GM15510 (cell line): ENCODE data around the gene CRYBG3.

ENCODE experiments used
- POLR2A ChIP-seq: IDR thresholded peaks from 3 replicates; pipeline ENCODE4 v1.6.1; 2011; ENCODE audit warnings: borderline replicate concordance; ENCODE audit not compliant: insufficient read length; ENCODE audit errors: extremely low read depth

CRYBG3 gene

DNA sequence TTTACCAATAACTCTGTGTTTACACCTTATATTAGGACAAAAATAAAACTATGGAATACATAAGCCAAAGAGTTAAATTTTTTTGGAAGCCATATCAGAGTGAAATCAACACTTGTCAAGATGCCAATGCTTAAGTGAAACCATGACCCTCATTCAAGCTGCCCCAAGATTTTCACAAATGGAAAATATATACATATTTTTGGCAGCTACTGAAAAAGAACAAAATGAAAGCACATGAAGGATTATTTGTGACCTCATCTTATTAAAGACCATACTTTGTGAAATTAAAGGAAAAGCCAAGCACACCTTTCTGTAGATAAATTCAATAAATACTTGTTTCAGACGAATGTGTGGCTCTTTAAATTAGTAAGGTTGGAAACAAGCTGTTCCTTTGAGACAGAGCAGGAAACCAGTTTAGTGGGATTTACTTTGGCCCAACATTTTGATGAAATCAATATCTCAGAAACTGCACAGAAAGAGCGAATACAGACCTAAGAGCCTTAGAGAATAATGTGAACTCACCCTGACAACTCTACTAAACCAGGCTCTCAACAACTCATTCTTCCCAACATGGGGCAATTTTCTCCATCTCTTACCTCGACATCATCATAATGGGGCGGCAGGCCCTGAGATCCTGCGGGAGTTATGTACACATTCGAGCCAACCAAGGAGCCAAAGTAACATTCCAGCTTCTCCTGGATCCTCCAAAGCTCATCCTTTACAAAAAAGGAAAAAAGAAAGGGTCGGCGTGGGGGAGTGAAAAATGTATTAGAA is 139.4 kb downstream of the CRYBG3 start:
- no peak for TF ChIP-seq POLR2A

DNA sequence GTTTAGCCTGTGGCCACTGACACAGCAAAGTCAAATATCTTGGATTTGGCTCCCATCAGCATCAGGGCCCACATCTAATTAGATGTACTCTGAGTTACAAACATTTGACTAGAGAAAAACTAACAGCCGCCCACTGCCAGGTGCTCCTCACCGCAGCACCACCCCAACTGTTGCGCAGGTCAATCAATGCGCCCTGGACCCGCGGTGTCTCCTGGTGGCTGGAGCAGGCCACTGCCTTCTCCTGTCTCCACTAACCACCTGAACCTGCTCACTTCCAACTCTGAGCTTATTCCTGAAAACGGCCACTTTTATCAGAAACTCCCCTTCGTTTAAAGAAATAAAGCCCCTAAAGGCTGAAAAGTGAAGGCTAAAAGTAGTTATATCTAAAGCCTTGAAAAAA is 146.2 kb downstream of the CRYBG3 start:
- TF ChIP-seq POLR2A, result no peak

GRCh38 chr3:97968376-97968775 is 146.6 kb downstream of the CRYBG3 start:
- TF ChIP-seq POLR2A, result no peak

- TF ChIP-seq POLR2A, result no peak
These were observed 147.7 kb downstream of the CRYBG3 start for GRCh38 chr3:97969541-97969940.

DNA sequence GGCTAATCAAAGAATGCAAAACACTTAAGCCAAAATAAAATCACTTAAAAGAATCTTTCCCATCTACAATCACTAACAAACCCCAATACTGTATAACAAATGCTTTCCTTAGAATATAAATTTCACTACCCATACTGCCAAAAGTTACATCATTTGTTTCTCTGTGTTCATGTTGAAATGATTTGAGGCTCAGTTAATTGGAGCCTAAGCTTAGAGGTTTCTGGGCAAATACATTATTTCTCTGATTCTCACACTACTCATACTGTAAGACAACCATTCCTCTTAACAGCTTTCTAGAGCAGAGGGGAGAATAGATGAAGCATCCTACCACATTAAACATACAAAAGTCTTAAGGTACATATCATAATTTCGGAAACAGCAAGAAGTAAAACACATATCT is 148.3 kb downstream of the CRYBG3 start:
- TF ChIP-seq POLR2A, result no peak

GRCh38 chr3:97970956-97971620 is 149.3 kb downstream of the CRYBG3 start:
- TF ChIP-seq POLR2A, result no peak

- TF ChIP-seq POLR2A, result peak; percentile 88
These were observed 150.1 kb downstream of the CRYBG3 start, which contains the start of gene RIOX2 for GRCh38 chr3:97971679-97972567. Gene RIOX2, minus strand, starts transcription at chr3:97972431. Its CDS starts 4,838 bp downstream, at chr3:97967593.

- TF ChIP-seq POLR2A, result no peak
These were observed 151.2 kb downstream of the CRYBG3 start for GRCh38 chr3:97972976-97973375.

- TF ChIP-seq POLR2A, result no peak
These were observed 153.2 kb downstream of the CRYBG3 start for GRCh38 chr3:97974996-97975395.

- TF ChIP-seq POLR2A, result no peak
These were observed 153.7 kb downstream of the CRYBG3 start for GRCh38 chr3:97975466-97975865.

GRCh38 chr3:97979610-97980009 is 157.8 kb downstream of the CRYBG3 start:
- TF ChIP-seq POLR2A, result no peak

- TF ChIP-seq POLR2A, result no peak
These were observed 160.1 kb downstream of the CRYBG3 start for GRCh38 chr3:97981886-97982285.

DNA sequence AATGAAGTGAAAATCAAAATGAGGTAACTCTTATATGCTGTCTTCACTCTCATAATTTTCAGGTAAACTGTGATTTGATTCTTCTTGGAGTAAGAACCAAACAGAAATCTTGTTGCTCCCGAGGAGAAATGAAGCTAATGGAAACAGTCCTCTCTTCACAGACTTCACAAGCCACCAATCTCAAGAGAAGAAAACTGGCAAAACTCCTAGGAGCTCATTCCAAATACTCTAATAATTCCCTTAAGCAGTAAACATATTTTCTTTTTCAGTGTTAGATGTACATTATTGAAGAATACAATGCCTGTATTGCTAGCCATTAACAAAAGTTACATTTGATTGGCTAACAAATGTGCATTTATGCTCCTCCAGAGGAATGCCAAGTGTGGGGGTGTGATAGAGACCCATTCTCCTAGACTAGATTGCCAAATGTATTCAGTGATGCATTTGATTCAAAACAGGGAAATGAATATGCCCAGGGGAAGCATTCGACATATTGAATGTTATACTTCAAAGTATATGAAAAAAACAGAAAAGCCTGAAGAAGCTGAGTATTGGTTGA is 162.2 kb downstream of the CRYBG3 start:
- TF ChIP-seq POLR2A, result no peak

DNA sequence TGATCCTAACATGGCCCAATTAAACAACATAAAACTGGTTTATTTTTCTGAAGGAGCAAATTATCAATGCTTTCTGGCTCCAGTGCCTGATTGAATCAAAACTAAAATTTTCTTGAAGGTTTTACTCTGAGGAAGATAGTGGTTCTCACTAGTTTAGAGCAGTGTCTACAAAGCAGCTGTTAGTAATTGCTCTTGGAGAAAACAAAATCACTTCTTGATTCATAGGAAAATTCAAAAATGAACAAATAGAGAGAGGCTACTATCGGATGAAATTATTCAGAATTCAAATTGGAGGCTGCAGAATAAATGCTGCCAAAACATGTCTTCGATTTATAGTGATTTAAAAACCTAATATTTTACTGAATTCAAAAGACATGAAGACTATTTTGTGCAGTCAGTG is 165.5 kb downstream of the CRYBG3 start:
- TF ChIP-seq POLR2A, result no peak
